GM10266 (cell line): ENCODE measurements around the gene ATP6V1C2.

Experiments
- DNase-seq: peaks from one replicate; pipeline ENCODE4 v3.0.0; 2012; ENCODE audit errors: extremely low spot score
- CTCF ChIP-seq: IDR thresholded peaks from 2 replicates; pipeline ENCODE4 v1.5.1; 2012; ENCODE audit warnings: mild to moderate bottlenecking, low read depth; ENCODE audit not compliant: control insufficient read depth, insufficient read depth; ENCODE audit errors: missing control alignments

Gene ATP6V1C2

GRCh38 chr2:10820978-10821695 lies 99.7 kb downstream of the ATP6V1C2 start:
- no peak for DNase-seq

GRCh38 chr2:10824191-10824590 lies 102.8 kb downstream of the ATP6V1C2 start:
- TF ChIP-seq CTCF, result no peak
- DNase-seq, result no peak

More at GRCh38 chr2:10820978-10821695, 99.7 kb downstream of the ATP6V1C2 start:
- no peak for TF ChIP-seq CTCF

- TF ChIP-seq CTCF, result no peak
- no peak for DNase-seq
Observed at GRCh38 chr2:10826026-10826425, 104.6 kb downstream of the ATP6V1C2 start.

- no peak for TF ChIP-seq CTCF
- DNase-seq, result no peak
Observed at GRCh38 chr2:10826625-10827024, 105.2 kb downstream of the ATP6V1C2 start.

- no peak for DNase-seq
- TF ChIP-seq CTCF, result no peak
Observed at GRCh38 chr2:10828346-10828745, 106.9 kb downstream of the ATP6V1C2 start.

GRCh38 chr2:10829299-10829698 lies 107.9 kb downstream of the ATP6V1C2 start:
- DNase-seq, result no peak
- no peak for TF ChIP-seq CTCF

GRCh38 chr2:10830203-10830602 lies 108.8 kb downstream of the ATP6V1C2 start:
- no peak for TF ChIP-seq CTCF
- no peak for DNase-seq
